NCI-H345 (cell line): ENCODE data around the gene TMTC1.

Experiments used
- DNase-seq: peaks from one replicate; lab custom pipeline; 2025; lab: John Stamatoyannopoulos, UW

Gene TMTC1

DNA sequence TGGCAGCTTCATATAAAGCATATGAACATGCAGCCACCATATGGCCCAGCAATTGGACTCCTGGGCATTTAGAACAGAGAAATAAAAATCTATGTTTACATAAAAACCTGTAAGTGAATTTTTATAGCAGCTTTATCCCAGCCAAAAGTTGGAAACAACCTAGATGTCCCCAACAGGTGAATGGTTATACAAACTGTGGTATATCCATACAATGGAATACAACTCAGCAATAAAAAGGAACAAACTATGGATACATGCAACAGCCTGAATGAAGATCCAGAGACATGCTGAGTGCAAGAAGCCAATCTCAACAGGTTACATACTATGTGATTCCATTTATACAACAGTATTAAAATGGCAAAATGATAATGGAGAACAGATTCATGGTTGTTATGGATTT lies 3.7 kb downstream of the TMTC1 start:
- DNase-seq = no peak

- DNase-seq = no peak
These were observed 5.2 kb downstream of the TMTC1 start for GRCh38 chr12:29778531-29778930.

DNA sequence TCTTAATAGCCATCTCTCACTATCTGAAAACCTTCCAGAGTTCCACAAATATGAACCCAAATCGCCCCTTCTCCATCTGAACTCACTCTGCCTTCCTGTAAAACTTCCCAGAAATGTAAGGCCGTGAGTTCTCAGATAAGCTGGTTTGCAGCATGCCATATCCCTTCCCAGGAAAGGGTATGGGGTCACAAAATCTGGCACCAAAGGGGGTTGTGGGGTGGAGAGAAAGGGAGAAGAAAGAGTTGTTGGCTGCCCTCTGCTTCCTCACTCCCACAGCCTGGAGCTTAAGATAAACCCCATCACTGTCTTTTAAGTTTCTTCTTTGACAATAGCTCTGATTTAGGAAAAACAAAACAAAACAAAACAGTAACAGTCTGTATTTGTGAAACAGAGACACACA lies 10.7 kb downstream of the TMTC1 start:
- DNase-seq = no peak

DNA sequence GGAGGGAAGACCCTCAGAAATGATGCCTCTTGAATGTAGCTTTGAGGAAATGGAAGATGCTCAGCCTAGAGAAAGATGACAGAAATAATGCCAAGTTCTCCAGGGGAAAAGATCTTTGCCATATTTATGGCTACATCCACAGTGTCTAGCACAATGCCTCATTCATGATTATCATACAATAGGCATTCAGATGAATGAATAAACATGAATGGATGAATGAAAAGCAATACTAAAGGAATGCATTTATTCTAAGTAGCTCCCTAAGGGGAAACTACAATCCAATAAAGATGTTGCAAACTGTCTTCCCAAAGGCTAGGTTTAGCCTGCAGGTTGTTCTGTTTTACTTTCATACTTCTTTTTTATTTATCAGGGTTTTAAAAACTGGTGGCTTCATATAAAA lies 12.0 kb downstream of the TMTC1 start:
- DNase-seq = no peak

GRCh38 chr12:29771165-29771564 lies 12.6 kb downstream of the TMTC1 start:
- DNase-seq = no peak

DNA sequence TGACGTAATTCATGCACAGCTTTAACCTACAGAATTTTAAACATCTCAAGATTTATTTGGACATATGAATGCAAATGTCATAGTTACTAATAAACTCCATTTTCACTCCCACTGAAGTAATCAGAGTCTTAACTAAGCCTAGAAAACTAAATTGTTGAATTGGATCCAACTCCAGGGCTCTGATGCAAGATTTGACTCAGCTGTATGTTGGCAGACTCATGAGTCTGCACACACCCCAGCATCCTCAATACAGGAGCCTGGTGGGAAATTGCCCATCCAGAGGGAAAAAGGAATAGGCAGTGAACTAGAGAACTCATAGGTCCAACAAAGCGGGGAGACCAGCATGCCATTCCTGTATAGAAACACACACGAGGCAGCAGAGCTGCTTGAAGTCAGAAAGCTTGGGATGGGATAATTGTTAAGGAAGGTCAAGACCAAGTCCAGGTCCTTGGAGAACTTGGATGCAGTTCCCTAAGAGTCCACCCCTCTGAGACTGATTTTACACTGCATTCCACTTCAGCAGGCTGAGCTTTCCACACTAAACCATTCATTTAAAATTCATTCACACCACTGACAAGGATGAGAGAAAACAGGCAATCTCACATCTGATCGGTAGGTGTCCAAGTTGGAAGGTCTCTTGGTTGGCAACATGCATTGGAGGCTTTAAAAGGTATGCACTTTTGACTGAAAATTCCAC lies 14.4 kb downstream of the TMTC1 start:
- no peak for DNase-seq

DNA sequence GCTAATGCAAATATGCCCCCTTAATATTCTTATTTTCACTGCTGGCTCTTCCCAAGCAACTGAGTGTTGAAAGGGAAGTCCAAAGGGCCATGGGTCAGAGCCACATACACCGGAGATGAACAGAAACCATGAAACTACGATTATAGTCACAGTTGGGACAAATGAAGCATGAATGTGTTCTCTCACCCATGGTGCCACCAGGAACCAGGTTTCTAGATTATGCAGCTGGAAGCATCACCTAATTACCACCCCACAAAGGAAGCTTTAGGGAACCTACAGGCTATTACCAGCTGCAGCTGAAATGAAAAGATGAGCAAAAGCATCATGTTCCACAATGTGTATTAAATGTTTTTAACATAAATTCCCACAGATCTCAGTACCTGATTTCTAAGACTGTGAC lies 15.4 kb downstream of the TMTC1 start:
- DNase-seq = no peak

GRCh38 chr12:29763301-29763683 lies 20.4 kb downstream of the TMTC1 start:
- DNase-seq = peak; percentile 27

GRCh38 chr12:29762637-29763300 lies 21.0 kb downstream of the TMTC1 start:
- DNase-seq = no peak

- DNase-seq = no peak
These were observed 23.8 kb downstream of the TMTC1 start for GRCh38 chr12:29759950-29760349.

DNA sequence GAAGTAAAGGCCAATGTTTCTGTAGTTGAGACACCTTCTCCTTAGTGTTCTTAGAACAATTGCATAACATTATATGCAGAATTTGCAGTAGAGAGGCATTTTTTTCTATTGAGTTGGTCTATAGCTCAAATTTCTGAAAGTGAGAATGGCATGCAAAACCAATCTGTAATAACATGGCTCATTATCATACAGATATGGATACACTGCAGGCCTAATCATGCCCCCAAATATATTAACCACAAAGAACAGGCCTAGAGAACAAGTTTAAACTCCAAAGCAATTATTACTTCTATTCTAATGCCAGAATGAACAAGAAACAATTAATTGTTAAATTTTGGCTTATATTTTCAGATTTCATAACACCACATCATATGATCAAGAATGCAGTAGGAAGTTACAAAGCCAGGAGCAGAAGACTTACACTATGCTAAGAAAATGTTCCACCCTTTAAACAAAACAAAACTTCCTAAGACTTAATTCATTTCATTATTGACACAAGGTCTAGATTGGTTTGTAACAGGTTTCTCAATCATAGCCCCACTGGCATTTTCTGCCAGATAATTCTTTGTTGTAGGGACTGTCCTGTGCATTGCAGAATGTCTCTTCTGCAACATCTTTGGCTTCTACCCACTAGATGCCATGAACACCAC lies 26.9 kb downstream of the TMTC1 start:
- no peak for DNase-seq

DNA sequence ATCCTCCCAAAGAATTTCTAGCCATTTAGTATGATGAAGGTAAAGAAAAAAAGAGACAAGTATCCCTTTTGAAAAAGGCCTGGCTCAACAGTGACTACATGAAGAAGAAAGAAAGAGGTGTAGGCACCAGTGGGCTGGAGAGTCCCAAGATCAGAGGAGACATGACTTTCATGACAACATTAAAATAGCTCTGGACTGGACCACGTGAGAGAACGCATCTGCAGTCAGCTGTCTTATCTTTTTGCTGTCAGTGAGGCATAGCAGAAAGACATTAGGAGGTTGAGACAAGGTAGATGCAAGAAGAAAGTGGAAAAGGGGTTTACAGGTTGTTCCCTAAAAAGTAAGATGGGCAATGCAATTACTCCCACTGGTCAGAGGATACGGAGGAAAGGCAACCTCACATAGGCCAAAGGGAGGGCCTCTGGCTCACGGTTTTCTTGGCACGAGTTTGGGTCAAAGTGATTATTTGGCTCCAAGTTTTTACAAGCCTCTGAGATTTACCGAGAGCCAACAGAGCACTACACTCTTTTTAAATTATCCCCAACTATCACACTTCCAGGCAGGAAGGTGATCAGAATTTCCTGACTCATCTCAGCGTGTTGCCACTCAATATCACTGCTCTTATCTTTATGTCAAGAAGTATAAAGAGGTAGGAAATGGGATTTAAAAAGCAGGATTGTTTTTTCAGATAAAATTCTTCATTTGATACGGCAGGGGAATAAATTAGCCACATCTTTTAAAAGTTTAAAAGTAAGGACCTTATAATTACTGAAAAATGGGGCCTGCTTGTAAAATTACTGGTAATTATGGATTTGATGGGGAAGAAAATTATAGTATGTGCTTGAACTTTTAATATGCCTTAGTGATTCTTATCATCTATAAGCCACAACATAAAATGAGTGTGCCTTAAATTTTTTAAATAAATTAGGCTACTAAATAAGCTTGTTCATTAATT lies 29.2 kb downstream of the TMTC1 start:
- DNase-seq = no peak

DNA sequence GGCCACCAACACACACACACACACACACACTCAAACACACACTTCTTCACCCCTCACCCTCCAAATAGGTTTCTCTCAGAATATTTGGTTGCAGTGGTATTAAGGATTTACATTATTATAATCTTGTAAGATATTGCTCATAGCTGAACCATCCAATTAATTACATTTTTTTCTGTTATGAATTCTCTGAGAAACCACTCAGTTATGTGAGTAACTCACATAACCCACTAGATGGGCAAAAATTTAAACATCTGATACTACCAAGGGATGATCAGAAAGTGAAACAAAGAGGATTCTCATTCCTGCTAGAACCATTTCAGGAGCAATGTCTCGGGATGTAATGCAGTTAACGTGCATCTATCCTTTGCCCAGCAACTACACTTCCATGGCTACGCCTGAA lies 31.6 kb downstream of the TMTC1 start:
- no peak for DNase-seq

- DNase-seq = no peak
These were observed 32.1 kb downstream of the TMTC1 start for GRCh38 chr12:29751676-29752075.

DNA sequence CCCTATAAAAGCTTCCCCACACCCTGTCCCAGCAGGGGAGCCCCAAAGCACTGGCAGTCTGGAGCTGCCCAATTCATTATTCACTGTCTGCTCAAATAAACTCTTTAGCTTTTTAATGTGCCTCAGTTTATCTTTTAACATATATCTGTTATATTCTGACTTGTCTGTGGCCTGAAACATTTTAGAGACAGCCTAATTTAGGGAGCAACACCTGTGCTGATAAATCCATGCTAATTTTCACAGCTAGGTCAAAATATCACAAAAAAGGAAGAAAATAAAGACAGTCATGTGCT lies 32.9 kb downstream of the TMTC1 start:
- no peak for DNase-seq

GRCh38 chr12:29750131-29750927 lies 33.4 kb downstream of the TMTC1 start:
- peak; percentile 59 for DNase-seq

DNA sequence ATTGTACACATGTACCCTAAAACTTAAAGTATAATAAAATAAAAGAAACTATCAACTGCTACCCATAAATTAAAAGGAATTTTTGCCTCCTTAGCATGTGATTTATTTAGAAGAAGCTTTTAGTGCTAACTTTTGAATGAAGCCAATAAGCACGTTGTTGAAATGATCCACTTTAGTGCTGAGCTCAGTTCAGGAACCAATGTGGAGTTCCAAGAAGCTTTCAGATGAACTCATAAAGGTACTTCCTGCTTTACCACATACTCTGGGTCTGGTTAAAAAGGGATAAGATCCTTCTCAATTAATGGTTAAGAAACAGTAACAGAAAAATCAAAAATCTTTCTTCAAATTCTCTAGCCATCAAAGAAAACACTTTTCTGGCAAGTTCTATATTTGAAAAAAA lies 39.4 kb downstream of the TMTC1 start:
- no peak for DNase-seq

DNA sequence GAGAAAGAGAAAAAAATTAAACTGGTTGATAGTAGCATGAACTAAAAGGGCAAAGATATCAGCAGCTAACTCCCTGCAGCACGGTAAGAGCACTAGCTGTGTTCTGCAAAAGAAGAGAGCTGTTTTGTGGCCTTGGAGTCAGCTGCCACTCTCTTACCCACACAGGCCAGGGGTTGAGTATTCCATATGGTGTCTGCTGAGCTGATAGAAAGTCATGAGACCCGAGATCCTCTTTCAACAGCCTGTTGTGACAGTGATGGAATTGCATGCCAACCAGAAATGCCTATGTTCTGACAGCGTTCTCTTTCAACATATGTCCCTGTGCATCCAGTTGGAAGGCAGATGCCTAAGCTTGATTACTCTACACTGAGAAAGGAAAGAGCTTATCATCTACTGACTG lies 39.9 kb downstream of the TMTC1 start:
- no peak for DNase-seq

- DNase-seq = no peak
These were observed 40.7 kb downstream of the TMTC1 start for GRCh38 chr12:29743077-29743476.

- no peak for DNase-seq
These were observed 41.1 kb downstream of the TMTC1 start for GRCh38 chr12:29742646-29743045.

- DNase-seq = no peak
These were observed 42.1 kb downstream of the TMTC1 start for GRCh38 chr12:29741342-29742241.
